ENCODE results near the gene GNPAT. TPM values are rescaled to one million over a fixed set of nuclear protein-coding genes. Genes with fewer than 3 reads are reported as not detected.

Gene GNPAT
- total and polyA plus RNA-seq, 2 experiments from 2014 or later, result 32.8 to 45.4 TPM

GRCh38 chr1:231265379-231265778 lies 24.4 kb downstream of the GNPAT start (continued):
- TF ChIP-seq, protein P1, sequence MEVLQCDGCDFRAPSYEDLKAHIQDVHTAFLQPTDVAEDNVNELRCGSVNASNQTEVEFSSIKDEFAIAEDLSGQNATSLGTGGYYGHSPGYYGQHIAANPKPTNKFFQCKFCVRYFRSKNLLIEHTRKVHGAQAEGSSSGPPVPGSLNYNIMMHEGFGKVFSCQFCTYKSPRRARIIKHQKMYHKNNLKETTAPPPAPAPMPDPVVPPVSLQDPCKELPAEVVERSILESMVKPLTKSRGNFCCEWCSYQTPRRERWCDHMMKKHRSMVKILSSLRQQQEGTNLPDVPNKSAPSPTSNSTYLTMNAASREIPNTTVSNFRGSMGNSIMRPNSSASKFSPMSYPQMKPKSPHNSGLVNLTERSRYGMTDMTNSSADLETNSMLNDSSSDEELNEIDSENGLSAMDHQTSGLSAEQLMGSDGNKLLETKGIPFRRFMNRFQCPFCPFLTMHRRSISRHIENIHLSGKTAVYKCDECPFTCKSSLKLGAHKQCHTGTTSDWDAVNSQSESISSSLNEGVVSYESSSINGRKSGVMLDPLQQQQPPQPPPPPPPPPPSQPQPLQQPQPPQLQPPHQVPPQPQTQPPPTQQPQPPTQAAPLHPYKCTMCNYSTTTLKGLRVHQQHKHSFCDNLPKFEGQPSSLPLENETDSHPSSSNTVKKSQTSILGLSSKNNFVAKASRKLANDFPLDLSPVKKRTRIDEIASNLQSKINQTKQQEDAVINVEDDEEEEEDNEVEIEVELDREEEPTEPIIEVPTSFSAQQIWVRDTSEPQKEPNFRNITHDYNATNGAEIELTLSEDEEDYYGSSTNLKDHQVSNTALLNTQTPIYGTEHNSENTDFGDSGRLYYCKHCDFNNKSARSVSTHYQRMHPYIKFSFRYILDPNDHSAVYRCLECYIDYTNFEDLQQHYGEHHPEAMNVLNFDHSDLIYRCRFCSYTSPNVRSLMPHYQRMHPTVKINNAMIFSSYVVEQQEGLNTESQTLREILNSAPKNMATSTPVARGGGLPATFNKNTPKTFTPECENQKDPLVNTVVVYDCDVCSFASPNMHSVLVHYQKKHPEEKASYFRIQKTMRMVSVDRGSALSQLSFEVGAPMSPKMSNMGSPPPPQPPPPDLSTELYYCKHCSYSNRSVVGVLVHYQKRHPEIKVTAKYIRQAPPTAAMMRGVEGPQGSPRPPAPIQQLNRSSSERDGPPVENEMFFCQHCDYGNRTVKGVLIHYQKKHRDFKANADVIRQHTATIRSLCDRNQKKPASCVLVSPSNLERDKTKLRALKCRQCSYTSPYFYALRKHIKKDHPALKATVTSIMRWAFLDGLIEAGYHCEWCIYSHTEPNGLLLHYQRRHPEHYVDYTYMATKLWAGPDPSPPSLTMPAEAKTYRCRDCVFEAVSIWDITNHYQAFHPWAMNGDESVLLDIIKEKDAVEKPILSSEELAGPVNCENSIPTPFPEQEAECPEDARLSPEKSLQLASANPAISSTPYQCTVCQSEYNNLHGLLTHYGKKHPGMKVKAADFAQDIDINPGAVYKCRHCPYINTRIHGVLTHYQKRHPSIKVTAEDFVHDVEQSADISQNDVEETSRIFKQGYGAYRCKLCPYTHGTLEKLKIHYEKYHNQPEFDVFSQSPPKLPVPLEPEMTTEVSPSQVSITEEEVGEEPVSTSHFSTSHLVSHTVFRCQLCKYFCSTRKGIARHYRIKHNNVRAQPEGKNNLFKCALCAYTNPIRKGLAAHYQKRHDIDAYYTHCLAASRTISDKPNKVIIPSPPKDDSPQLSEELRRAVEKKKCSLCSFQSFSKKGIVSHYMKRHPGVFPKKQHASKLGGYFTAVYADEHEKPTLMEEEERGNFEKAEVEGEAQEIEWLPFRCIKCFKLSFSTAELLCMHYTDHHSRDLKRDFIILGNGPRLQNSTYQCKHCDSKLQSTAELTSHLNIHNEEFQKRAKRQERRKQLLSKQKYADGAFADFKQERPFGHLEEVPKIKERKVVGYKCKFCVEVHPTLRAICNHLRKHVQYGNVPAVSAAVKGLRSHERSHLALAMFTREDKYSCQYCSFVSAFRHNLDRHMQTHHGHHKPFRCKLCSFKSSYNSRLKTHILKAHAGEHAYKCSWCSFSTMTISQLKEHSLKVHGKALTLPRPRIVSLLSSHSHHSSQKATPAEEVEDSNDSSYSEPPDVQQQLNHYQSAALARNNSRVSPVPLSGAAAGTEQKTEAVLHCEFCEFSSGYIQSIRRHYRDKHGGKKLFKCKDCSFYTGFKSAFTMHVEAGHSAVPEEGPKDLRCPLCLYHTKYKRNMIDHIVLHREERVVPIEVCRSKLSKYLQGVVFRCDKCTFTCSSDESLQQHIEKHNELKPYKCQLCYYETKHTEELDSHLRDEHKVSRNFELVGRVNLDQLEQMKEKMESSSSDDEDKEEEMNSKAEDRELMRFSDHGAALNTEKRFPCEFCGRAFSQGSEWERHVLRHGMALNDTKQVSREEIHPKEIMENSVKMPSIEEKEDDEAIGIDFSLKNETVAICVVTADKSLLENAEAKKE (CRISPR knock-in tag; IDR thresholded peaks at IDR 0.05), result no peak
- TF ChIP-seq ZNF114 (CRISPR knock-in tag; IDR thresholded peaks at IDR 0.05) (no peak), ZNF331 (CRISPR knock-in tag; IDR thresholded peaks at IDR 0.05; ENCODE audit: low read depth) (no peak), POLR2AphosphoS5 (IDR thresholded peaks at IDR 0.05; ENCODE audit: low read depth) (no peak)

DNA sequence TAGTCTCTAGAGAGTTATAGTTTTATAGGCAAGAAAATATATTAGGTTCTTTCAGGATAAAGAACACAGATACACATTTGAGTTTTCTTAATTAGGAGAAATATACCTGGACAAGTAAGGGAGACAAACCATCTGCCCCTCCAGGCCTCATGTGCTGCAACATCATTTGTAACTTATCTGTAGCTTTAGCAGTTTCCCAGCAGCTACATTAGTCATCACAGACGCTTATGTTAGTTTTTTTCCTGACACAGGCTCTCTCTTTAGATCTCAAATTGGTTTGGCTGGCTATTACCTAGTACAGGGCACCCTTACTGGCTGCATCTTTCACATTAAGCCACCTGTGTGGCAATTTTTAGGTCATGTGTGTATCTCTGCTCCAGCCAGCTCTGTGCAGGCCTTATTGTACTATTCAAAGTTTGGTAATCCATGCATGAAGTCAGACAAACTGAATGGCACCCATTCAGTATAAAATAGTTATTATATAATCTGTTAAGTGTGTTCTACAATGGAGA lies 25.9 kb downstream of the GNPAT start:
- H4K20me1 ChIP-seq (replicated peaks; ENCODE audit: insufficient read depth), result 0 out of 2 replicates have a peak, but pooled peaks cover 9% of the 10 kb centered on the region
- DNase-seq (ENCODE audit: low spot score) (no peak), ATAC-seq (no peak)
- H3K27me3 ChIP-seq (ENCODE audit: insufficient read depth), result no peaks in the 10 kb centered on the region
- peaks cover 31% of the 10 kb centered on the region; the same call in 2 of the 3 replicates for H3K36me3 Mint-ChIP-seq (ENCODE audit: low read depth)
- no peak overlapping the region for H3K4me2 ChIP-seq
- H3K27me3 Mint-ChIP-seq (ENCODE audit: insufficient read depth, low read depth, poor library complexity), result no peaks in the 10 kb centered on the region
- H2AFZ ChIP-seq, result no peak overlapping the region
- H3F3A ChIP-seq (replicated peaks; ENCODE audit: low read depth), result no peaks in the 10 kb centered on the region
- H3K4me1 Mint-ChIP-seq, result no peaks in the 10 kb centered on the region
- peaks cover 27% of the 10 kb centered on the region for H3K36me3 ChIP-seq (ENCODE audit: insufficient read depth)
- no peak overlapping the region for H3K27ac ChIP-seq (ENCODE audit: low read depth)
- no peaks in the 10 kb centered on the region for H3K9me2 ChIP-seq (ENCODE audit: insufficient read depth)
- no peak overlapping the region for H3K4me3 Mint-ChIP-seq
- H3K27ac Mint-ChIP-seq, result no peak overlapping the region
- TF ChIP-seq, protein P2, sequence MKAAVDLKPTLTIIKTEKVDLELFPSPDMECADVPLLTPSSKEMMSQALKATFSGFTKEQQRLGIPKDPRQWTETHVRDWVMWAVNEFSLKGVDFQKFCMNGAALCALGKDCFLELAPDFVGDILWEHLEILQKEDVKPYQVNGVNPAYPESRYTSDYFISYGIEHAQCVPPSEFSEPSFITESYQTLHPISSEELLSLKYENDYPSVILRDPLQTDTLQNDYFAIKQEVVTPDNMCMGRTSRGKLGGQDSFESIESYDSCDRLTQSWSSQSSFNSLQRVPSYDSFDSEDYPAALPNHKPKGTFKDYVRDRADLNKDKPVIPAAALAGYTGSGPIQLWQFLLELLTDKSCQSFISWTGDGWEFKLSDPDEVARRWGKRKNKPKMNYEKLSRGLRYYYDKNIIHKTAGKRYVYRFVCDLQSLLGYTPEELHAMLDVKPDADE (IDR thresholded peaks at IDR 0.05), result no peak
- TF ChIP-seq POLR2AphosphoS5 (IDR thresholded peaks at IDR 0.05; ENCODE audit: low read depth), result no peak
- no peaks in the 10 kb centered on the region for H3K4me1 ChIP-seq (ENCODE audit: insufficient read depth)
- no peaks in the 10 kb centered on the region for H3K79me2 ChIP-seq (replicated peaks; ENCODE audit: insufficient read depth)
- H3K9me3 Mint-ChIP-seq, result no peaks in the 10 kb centered on the region
- H3K4me3 ChIP-seq, result no peak overlapping the region

Data from GM23338 (cell line).